Thyroid gland (tissue), 4 donors: ENCODE data around the gene SLC4A4.

Experiments used
- POLR2A ChIP-seq, 2 donors: fragments of 450-650 bp; IDR thresholded peaks; one replicate each; pipeline ENCODE4 v1.6.1; 2017; ENCODE audit warnings: antibody characterized with exemption in 2 of 2, mild to moderate bottlenecking in 2 of 2, moderate library complexity in 1 of 2
- TF ChIP-seq, protein P1 (sequence below), 6 experiments: fragments of 200-600 bp in 3 of 6; fragments of 450-650 bp in 3 of 6; sonication (generic) in 3 of 6; IDR thresholded peaks; one replicate each; pipeline ENCODE4 v1.5.1; 2016 to 2019; ENCODE audit warnings: antibody characterized with exemption in 6 of 6, mild to moderate bottlenecking in 2 of 6, inconsistent platforms in 1 of 6, moderate library complexity in 1 of 6

DNA sequence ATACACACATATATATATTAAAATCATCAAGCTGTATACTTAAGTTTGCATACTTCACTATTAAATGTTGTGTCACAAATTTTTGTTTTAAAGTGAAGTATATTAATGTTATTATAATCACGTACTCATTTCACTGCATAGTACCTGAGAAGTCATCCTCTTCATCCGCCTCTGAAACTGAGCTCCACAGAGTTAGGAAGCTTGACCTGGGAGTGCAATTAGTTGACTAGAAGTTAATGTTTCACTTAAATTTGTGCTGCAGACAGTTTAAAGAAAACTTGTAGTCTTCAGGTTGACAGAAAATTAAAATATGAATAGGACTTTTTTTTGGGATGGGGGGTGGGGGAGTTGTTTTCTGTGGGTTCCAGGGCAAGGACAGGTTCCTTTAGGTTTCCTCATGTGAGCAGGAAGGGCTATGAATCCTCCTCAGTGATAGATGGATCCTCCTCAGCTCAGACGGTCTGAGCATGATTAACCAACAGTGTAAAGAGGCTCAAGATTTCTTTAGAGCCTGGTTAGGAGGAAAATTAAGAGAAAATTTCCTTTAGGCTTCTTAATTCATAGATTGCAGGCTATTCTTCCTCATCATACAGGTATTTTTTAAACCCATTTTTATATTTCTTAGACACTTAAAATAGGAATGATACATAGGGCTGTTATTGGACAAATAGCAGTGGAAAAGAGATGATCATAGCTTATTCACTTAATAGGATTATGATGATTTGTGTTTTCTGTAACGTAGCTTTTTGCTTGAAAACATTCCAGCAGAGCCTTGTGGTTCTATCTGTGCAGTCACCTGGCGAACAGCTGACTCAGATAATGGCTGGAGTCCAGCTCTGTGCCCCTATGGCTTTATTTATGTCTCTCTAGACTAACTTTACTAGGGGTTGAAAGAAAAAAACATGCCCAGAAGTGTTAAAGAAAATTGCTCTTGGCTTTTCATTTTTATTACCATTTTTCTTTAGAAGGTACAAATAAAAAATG is 102.7 kb downstream of the SLC4A4 start:
- TF ChIP-seq, protein P1, sequence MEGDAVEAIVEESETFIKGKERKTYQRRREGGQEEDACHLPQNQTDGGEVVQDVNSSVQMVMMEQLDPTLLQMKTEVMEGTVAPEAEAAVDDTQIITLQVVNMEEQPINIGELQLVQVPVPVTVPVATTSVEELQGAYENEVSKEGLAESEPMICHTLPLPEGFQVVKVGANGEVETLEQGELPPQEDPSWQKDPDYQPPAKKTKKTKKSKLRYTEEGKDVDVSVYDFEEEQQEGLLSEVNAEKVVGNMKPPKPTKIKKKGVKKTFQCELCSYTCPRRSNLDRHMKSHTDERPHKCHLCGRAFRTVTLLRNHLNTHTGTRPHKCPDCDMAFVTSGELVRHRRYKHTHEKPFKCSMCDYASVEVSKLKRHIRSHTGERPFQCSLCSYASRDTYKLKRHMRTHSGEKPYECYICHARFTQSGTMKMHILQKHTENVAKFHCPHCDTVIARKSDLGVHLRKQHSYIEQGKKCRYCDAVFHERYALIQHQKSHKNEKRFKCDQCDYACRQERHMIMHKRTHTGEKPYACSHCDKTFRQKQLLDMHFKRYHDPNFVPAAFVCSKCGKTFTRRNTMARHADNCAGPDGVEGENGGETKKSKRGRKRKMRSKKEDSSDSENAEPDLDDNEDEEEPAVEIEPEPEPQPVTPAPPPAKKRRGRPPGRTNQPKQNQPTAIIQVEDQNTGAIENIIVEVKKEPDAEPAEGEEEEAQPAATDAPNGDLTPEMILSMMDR (IDR thresholded peaks at IDR 0.05): no peak
- TF ChIP-seq POLR2A (IDR thresholded peaks at IDR 0.05): no peak
